ENCODE results near the gene SLC5A10.

- TF ChIP-seq, protein P1, sequence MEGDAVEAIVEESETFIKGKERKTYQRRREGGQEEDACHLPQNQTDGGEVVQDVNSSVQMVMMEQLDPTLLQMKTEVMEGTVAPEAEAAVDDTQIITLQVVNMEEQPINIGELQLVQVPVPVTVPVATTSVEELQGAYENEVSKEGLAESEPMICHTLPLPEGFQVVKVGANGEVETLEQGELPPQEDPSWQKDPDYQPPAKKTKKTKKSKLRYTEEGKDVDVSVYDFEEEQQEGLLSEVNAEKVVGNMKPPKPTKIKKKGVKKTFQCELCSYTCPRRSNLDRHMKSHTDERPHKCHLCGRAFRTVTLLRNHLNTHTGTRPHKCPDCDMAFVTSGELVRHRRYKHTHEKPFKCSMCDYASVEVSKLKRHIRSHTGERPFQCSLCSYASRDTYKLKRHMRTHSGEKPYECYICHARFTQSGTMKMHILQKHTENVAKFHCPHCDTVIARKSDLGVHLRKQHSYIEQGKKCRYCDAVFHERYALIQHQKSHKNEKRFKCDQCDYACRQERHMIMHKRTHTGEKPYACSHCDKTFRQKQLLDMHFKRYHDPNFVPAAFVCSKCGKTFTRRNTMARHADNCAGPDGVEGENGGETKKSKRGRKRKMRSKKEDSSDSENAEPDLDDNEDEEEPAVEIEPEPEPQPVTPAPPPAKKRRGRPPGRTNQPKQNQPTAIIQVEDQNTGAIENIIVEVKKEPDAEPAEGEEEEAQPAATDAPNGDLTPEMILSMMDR (IDR thresholded peaks at IDR 0.05) = no peak
- TF ChIP-seq POLR2A (IDR thresholded peaks at IDR 0.05) = no peak
Observed at GRCh38 chr17:19022128-19022527, 70.2 kb downstream of the SLC5A10 start.
